DND-41 (cell line): ENCODE data around the gene HMCN1.

Experiments used
- ATAC-seq: fragments of 200-7000 bp; cut with Tn5 transposase; 3 replicates; pipeline ENCODE4 v1.9.1; 2021; ENCODE audit warnings: low read depth; ENCODE audit not compliant: insufficient read depth
- DNase-seq: peaks from one replicate; pipeline ENCODE4 v3.0.0-alpha.2; 2020
- H2AFZ ChIP-seq: 2 replicates; pipeline ENCODE4 v1.6.0; 2012; ENCODE audit warnings: low read depth, low read length
- H3K27ac ChIP-seq: 2 replicates; pipeline ENCODE4 v1.5.1; 2012; ENCODE audit warnings: low read length, inconsistent platforms
- H3K27me3 ChIP-seq: fragments of 200-600 bp; sonication (generic); 2 replicates; pipeline ENCODE4 v1.6.0; 2012; ENCODE audit warnings: low read length, mild to moderate bottlenecking, inconsistent platforms; ENCODE audit not compliant: insufficient read depth, poor library complexity
- H3K36me3 ChIP-seq: 2 replicates; pipeline ENCODE4 v1.5.1; 2012; ENCODE audit warnings: low read length, inconsistent platforms; ENCODE audit not compliant: insufficient read depth
- H3K4me1 ChIP-seq: 2 replicates; pipeline ENCODE4 v1.5.1; 2012; ENCODE audit warnings: mild to moderate bottlenecking, low read length; ENCODE audit not compliant: insufficient read depth
- H3K4me2 ChIP-seq: 2 replicates; pipeline ENCODE4 v1.6.0; 2012; ENCODE audit warnings: mild to moderate bottlenecking, moderate library complexity, low read length, inconsistent platforms; ENCODE audit not compliant: insufficient read depth
- H3K4me3 ChIP-seq, 2 experiments: fragments of 200-600 bp in 1 of 2; shearing (Covaris generic) in 1 of 2; 2 replicates each; pipeline ENCODE4 v1.5.1; 2012 to 2016; ENCODE audit warnings: inconsistent platforms in 2 of 2, low read length in 2 of 2, mild to moderate bottlenecking in 2 of 2, low read depth in 1 of 2, moderate library complexity in 1 of 2
- H3K79me2 ChIP-seq: 2 replicates; pipeline ENCODE4 v1.6.0; 2012; ENCODE audit warnings: low read length, inconsistent platforms; ENCODE audit not compliant: insufficient read depth
- H3K9ac ChIP-seq: 2 replicates; pipeline ENCODE4 v1.6.0; 2012; ENCODE audit warnings: low read depth, mild to moderate bottlenecking, inconsistent platforms, low read length, moderate library complexity
- H3K9me3 ChIP-seq: 2 replicates; pipeline ENCODE4 v1.5.1; 2012; ENCODE audit warnings: low read length, moderate library complexity, mild to moderate bottlenecking, inconsistent platforms; ENCODE audit not compliant: insufficient read depth, severe bottlenecking
- H4K20me1 ChIP-seq: 2 replicates; pipeline ENCODE4 v1.6.0; 2012; ENCODE audit warnings: low read length; ENCODE audit not compliant: insufficient read depth
- CTCF ChIP-seq: IDR thresholded peaks from 2 replicates; pipeline ENCODE4 v1.5.1; 2012; ENCODE audit warnings: borderline replicate concordance, low read length, moderate library complexity, mild to moderate bottlenecking; ENCODE audit not compliant: poor library complexity, severe bottlenecking; ENCODE audit errors: extremely low read depth
- EZH2 ChIP-seq: IDR thresholded peaks from 3 replicates; pipeline ENCODE4 v1.6.1; 2012; ENCODE audit warnings: borderline replicate concordance, low read depth, mild to moderate bottlenecking, moderate library complexity, low read length, inconsistent platforms; ENCODE audit not compliant: severe bottlenecking

Gene HMCN1

GRCh38 chr1:186089940-186090339 is 355.7 kb downstream of the HMCN1 start:
- Histone ChIP-seq H4K20me1 (no peaks in the 10 kb centered on the region), H3K9ac (no peak overlapping the region), H3K4me2 (no peak overlapping the region), H3K36me3 (no peaks in the 10 kb centered on the region), H3K79me2 (no peaks in the 10 kb centered on the region), H3K9me3 (no peaks in the 10 kb centered on the region), H2AFZ (no peak overlapping the region), H3K27me3 (no peaks in the 10 kb centered on the region), H3K4me3 (no peak overlapping the region), H3K27ac (no peak overlapping the region), H3K4me1 (no peaks in the 10 kb centered on the region)
- no peak for DNase-seq
- ATAC-seq = no peak
- no peak for TF ChIP-seq CTCF
- no peak for TF ChIP-seq EZH2

GRCh38 chr1:186091222-186091720 is 357.1 kb downstream of the HMCN1 start:
- Histone ChIP-seq H3K4me3 (no peak overlapping the region), H3K36me3 (no peaks in the 10 kb centered on the region), H3K9me3 (no peaks in the 10 kb centered on the region), H3K27me3 (no peaks in the 10 kb centered on the region), H3K4me2 (no peak overlapping the region), H3K79me2 (no peaks in the 10 kb centered on the region), H3K9ac (no peak overlapping the region), H3K27ac (no peak overlapping the region), H4K20me1 (no peaks in the 10 kb centered on the region), H2AFZ (no peak overlapping the region), H3K4me1 (no peaks in the 10 kb centered on the region)
- DNase-seq (no peak), ATAC-seq (no peak)
- no peak for TF ChIP-seq CTCF
- TF ChIP-seq EZH2 = no peak

GRCh38 chr1:186093437-186093836 is 359.2 kb downstream of the HMCN1 start:
- Histone ChIP-seq H3K27me3 (no peaks in the 10 kb centered on the region), H3K36me3 (no peaks in the 10 kb centered on the region), H2AFZ (no peak overlapping the region), H3K4me2 (no peak overlapping the region), H4K20me1 (no peaks in the 10 kb centered on the region), H3K9ac (no peak overlapping the region), H3K4me1 (no peaks in the 10 kb centered on the region), H3K79me2 (no peaks in the 10 kb centered on the region), H3K27ac (no peak overlapping the region), H3K4me3 (no peak overlapping the region), H3K9me3 (no peaks in the 10 kb centered on the region)
- DNase-seq = no peak
- ATAC-seq = no peak
- TF ChIP-seq CTCF (no peak), EZH2 (no peak)

- no peaks in the 10 kb centered on the region for H3K9me3 ChIP-seq
- no peaks in the 10 kb centered on the region for H4K20me1 ChIP-seq
- TF ChIP-seq CTCF (no peak), EZH2 (no peak)
- no peak overlapping the region for H2AFZ ChIP-seq
- H3K36me3 ChIP-seq = no peaks in the 10 kb centered on the region
- no peaks in the 10 kb centered on the region for H3K4me1 ChIP-seq
- no peak overlapping the region for H3K4me3 ChIP-seq
- H3K9ac ChIP-seq = no peak overlapping the region
- DNase-seq (no peak), ATAC-seq (no peak)
- H3K79me2 ChIP-seq = no peaks in the 10 kb centered on the region
- H3K27ac ChIP-seq = no peak overlapping the region
- H3K4me2 ChIP-seq = no peak overlapping the region
- no peaks in the 10 kb centered on the region for H3K27me3 ChIP-seq
These were observed 360.0 kb downstream of the HMCN1 start for GRCh38 chr1:186094172-186094571.
